Right renal cortex interstitium (tissue), 3 donors: ENCODE measurements around the gene ITGAE. TPM values are rescaled to one million over a fixed set of nuclear protein-coding genes. Genes with fewer than 3 reads are reported as not detected.

Experiments used
- DNase-seq, 3 donors: peaks; one replicate each; pipeline ENCODE4 v3.0.0-alpha.2; 2013; ENCODE audit warnings: low read depth in 3 of 3, low spot score in 2 of 3
- polyA plus RNA-seq, 3 donors: library from polyadenylated mRNA; unstranded; fragments of 120-200 nt; gene quantifications; one replicate each; pipeline ENCODE4 v1.2.1, GENCODE V29; 2013; ENCODE audit not compliant: insufficient read length in 3 of 3

ITGAE gene
- polyA plus RNA-seq, 3 donors, result 37.4 to 40.9 (median 38.3) TPM

- no peak for DNase-seq
Measured at GRCh38 chr17:3698139-3698538, 102.8 kb downstream of the ITGAE start.

- no peak for DNase-seq
Measured at GRCh38 chr17:3697103-3697476, 103.9 kb downstream of the ITGAE start.

GRCh38 chr17:3695723-3696411 lies 105.1 kb downstream of the ITGAE start, which contains the start of gene P2RX5:
Gene P2RX5 (minus strand): TSS chr17:3696155. CDS start chr17:3696005, 150 bp downstream.
- no peak for DNase-seq

GRCh38 chr17:3695129-3695722 lies 105.8 kb downstream of the ITGAE start:
- no peak for DNase-seq

- no peak for DNase-seq
Measured at GRCh38 chr17:3693829-3694231, 107.2 kb downstream of the ITGAE start.

DNA sequence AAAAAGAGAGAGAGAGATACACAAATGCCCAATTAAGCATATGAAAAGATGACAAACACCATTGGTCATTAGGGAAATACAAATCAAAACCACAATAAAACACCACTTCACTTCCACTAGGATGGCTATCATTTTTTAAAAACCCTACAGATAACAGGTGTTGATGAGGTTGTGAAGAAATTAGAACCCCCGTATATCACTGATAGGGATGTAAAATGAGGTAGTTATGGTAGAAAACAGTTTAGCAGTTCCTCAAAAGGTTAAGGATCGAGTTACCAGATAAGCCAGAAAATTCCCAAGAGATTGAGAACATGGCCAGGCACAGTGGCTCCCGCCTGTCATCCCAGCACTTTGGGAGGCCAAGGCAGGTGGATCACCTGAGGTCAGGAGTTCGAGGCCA lies 107.8 kb downstream of the ITGAE start:
- no peak for DNase-seq

DNA sequence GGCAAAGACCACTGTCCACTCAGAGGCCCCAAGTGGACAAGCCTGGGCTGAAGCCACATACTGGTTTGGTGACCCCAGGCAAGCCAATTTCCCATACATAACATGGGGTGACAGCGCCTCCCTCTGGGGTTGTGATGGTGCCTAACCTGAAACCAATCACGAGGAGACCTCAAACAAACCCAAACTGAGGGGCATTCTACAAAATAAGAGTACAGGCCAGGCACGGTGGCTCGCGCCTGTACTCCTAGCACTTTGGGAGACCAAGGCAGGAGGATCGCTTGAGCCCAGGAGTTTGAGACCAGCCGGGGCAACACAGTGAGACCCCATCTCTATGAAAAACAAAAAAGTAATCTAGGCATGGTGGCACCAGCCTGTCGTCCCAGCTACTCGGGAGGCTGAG lies 108.6 kb downstream of the ITGAE start:
- DNase-seq, result no peak

- DNase-seq, result no peak
Measured at GRCh38 chr17:3691617-3692067, 109.3 kb downstream of the ITGAE start.

DNA sequence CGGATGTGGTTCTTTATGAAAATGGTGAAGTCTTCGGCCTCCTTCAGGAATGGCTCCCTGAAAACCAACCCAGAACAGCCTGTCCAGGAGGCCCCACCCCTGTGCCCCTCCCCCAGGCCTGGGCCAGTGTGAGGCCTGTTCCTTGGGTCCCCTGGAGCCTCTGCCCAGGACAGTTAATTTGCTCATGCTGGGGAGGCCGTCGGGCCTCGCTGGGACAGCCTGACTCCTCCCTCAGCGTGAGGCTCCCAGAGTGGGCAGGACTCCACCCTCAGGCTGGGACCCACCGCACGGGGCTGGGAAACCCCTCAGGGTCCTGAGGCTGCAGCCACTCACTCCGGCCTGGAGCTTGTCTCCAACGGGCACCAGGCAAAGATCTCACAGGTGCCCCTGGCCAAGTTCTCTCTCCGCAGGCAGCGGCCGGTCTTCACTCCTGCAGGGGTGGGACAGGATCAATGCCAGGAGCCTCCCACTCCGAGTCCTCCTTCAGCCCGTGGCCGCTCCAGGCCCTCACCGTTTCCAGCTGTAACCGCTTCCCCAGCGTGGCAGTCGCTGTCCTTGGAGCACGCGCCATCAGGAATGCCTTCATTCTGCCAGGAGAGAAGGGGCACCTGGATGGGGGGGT lies 110.8 kb downstream of the ITGAE start:
- DNase-seq, result no peak

GRCh38 chr17:3689262-3690093 lies 111.5 kb downstream of the ITGAE start:
- no peak for DNase-seq

- DNase-seq, result no peak
Measured at GRCh38 chr17:3688852-3689261, 112.1 kb downstream of the ITGAE start.

DNA sequence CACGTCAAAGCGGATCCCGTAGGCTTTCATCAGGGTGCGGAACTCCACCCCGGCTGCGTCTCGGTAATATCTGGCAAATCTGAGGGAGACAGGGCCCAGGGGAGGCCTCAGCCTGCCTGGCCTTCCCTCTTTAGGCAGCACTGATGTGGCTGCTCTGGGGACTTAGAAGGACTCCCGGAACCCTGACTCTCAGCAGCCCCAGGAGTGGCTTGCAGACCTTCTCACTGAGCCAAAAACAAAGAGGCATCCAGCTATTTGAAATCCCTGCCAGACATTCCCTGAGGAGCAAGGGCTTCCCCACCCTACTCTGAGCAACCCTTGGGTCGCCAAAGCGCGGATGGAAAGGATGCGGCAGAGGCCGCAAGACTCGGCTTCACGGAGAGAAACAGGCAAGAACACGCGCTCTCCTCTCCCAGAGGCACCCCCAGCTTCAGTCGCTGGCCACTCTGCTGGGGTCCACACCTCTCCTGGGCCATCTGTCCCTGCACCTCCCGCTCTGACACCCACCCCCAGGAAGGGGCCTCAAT lies 112.9 kb downstream of the ITGAE start:
- DNase-seq, result no peak

- no peak for DNase-seq
Measured at GRCh38 chr17:3685174-3685573, 115.8 kb downstream of the ITGAE start.

DNA sequence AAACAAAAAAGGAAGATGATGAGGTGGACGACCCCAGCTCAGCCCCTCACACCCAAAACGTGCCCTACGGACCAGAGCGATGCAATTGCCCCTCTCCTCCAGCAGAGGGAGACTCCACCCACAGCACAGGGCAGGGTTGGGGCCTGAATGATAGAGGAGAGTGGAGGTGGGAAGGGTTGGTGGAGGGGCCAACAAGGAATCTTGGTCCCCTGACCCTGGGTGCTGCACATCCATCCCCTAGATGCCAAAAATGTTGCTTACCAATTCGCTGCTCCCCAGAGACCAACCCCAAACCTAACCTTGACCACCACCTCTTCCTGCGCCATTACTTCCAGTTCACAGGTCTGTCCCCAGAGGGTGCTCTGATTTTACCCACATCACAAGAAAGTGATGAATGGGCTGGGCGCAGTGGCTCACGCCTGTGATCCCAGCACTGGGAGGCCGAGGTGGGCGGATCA lies 117.9 kb downstream of the ITGAE start:
- no peak for DNase-seq

GRCh38 chr17:3682033-3682432 lies 119.0 kb downstream of the ITGAE start:
- DNase-seq, result no peak

- DNase-seq, result no peak
Measured at GRCh38 chr17:3681565-3681964, 119.4 kb downstream of the ITGAE start.

DNA sequence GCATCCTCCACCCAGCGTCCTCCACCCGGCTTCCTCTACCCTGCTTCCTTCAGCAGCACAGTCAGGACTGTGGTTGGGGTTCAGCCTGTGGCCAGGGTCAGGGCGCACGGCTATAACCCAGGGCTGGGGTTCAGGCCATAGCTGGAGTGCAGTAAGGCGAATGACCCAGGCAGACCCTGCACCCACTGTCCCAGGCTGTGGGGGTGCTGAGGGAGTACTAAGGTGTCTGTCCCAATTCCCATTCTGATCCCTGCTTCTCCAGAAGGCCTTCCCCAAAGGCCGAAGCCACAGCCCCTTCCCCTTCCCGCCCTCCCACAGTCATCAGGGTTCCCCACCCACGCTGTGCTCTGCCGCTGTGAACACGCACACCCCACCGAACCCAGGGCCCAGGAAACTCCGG lies 119.9 kb downstream of the ITGAE start:
- DNase-seq, result no peak

DNA sequence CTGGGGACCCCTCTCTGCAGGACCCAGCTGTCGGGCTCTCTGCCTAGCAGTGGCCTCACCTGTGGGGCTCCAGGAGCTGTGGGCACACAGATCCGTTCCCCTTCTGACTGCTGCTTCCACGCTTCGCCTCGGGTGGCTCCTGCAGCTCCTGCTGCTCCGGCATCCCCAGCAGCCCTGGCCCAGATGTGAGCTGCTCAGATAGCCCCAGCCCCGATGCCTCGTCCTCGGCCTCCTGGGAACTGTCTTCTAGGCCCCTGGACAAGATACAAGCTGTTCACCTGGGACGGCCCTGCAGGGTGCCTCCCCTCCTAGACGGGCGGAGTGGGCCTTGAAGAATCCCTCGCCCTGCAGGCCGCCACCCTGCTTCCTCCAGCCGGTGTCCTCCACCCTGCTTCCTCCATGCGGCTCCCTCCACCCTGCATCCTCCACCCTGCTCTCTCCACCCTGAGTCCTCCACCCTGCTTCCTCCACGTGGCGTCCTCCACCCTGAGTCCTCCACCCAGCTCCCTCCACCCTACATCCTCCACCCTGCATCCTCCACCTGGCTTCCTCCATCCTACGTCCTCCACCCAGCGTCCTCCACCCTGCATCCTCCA lies 121.4 kb downstream of the ITGAE start:
- no peak for DNase-seq

DNA sequence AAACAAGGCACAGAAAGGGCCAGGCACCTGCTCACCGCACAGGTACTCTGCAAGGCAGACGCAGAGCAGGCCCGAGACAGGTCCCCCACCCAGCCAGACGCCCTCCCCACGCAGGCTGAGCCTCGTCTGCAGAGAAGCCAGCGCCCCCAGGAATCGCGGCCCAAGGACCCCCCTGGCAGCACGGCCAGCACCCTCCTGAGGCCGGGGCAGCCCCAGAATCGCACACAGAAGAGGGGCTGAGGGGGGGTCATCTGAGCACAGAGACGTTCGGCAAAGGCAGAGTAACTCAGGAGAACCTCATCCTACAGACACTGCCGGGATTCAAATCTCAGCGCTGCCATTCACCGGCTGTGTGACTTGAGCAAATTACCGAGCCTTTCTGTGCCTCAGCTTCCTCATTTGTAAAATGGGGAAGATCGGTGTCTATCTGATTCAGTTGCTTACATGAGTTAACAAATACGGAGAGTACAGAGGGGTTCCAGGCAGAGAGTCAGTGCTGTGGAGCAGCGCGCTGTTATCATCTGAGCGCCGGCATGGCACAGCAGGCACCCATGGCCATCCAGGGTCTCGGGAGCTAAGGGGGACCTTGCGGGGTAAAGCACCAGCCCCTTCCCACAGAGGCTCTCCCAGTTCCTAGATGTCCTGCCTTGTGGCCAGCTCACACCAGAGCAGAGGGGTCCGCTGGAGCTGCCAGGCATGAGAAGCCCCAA lies 122.0 kb downstream of the ITGAE start:
- DNase-seq, result no peak
